DND-41 (cell line): Measurements from ENCODE around the gene AKAP6.

Experiments
- CTCF ChIP-seq: IDR thresholded peaks from 2 replicates; pipeline ENCODE4 v1.5.1; 2012; ENCODE audit warnings: borderline replicate concordance, low read length, moderate library complexity, mild to moderate bottlenecking; ENCODE audit not compliant: poor library complexity, severe bottlenecking; ENCODE audit errors: extremely low read depth
- EZH2 ChIP-seq: IDR thresholded peaks from 3 replicates; pipeline ENCODE4 v1.6.1; 2012; ENCODE audit warnings: borderline replicate concordance, low read depth, mild to moderate bottlenecking, moderate library complexity, low read length, inconsistent platforms; ENCODE audit not compliant: severe bottlenecking

- TF ChIP-seq CTCF (no peak), EZH2 (no peak)
These were observed 498.4 kb downstream of the AKAP6 start for GRCh38 chr14:32827514-32827913.
